GM19193 (cell line): ENCODE data around the gene SCTR.

Experiments used
- POLR2A ChIP-seq: IDR thresholded peaks from 4 replicates; pipeline ENCODE4 v1.6.1; 2011; ENCODE audit not compliant: insufficient read depth, insufficient read length; ENCODE audit errors: extremely low read depth

The SCTR gene

DNA sequence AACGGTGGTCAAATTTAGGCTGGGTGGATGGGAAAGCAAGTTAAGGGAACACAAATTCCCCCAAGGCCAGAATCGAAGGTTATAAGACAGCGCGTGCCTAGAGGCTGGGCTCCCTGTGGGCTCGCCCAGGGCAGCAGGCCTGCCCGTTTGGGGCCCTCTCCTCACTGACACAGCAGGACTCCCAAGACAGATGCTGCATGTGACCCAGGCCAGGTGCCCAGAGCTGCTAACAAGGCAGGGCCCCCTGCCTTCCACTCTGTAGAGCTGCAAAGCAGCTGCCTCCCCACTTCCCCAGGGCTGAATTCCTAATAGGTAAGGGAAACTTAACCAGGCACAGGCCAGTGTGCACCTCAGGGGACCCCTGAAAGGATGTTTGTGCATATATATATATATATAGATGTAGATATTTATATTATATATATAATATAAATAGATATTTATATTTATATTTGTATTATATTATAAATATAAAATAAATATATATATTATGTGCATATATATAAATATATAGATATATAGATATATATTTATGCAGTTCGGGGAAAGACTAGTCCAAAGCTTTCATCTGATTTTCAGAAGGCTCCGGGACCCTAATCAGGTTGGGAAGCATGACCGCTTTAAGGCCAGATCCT, 48.9 kb downstream of the SCTR start:
- no peak for TF ChIP-seq POLR2A

DNA sequence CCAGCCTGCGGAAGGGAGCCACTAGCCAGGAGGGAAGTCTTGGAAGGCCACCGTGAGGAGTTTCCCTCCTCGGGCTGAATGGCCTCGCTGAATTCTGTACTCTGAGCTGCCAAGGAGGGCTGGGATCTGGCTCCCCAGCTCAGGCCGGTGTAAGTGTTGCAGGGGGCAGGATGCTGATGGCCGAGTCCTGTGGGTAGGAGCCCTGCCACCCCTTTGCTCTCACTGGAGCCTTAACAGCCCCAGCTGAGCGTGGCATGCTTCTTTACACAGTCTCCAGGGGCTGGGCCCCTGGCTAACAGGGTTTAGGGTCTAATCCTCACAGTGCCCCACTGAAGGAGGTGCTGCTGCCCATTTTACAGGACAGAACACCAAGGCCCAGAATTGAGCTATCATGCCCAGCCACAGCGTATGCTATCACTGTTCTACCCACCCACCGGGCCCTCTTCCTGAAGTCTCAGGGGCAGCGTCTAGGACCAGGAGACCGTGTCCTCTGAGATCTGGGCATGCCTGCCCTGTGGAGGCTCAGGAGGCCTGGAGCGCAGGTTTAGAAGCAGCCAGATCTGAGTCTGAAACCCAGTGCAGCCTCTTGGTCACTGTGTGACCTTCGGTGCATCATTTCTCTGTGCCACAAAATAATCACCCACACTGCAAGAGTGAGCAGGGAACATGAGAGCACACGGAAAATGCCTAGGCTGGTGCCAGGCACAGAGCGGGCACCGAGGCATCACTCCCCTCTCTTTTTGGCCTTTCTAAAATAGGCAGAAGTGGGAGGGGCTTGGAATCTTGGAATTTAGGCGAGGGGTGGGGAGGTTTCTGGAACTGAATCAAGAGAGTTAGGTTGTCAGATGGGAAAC, 49.7 kb downstream of the SCTR start:
- TF ChIP-seq POLR2A = no peak

GRCh38 chr2:119473621-119474370, 50.5 kb downstream of the SCTR start:
- TF ChIP-seq POLR2A = no peak

DNA sequence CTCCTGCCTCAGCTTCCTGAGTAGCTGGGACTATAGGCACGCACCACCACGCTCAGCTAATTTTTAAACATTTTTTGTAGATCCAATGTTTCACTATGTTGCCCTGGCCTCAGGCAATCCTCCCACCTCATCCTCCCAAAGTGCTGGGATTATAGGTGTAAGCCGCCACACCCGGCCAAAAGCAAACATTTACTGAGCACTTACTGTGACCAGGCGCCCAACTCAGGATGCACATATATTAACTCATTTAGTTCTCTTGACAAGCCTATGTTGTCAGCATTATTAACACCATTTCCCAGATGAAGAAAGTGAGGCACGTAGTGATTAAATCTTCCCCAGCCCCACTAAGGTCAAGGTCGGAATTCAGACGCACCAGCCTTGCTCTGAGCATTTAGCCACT, 51.5 kb downstream of the SCTR start:
- TF ChIP-seq POLR2A = no peak

DNA sequence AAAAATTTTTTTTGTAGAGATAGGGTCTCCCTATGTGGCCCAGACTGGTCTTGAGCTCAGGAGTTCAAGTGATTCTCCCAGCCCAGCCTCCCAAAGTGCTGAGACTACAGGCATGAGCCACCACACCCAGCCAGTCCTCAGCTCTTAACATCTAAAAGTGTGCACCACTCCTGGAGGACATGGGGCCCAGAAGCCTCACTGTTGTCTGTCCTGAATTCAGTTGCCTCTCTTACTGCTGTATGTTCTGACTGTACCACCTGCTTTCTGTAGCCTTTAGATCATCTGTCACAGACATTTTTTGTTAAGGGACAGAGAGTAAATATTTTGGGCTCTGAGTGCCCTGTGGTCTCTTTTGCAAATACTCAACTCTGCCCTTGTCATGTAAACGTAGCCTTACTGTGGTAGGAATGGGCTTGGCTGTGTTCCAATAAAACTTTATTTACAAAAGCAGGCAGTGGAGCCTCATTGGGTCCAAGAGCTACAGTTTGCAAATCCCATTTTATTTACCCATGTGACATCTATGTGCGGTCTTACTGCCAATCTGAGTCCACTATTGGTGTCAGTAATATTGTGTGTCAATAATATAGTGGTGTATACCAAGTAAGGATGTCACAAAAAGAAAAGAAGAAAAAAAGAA, 54.5 kb downstream of the SCTR start:
- no peak for TF ChIP-seq POLR2A

- no peak for TF ChIP-seq POLR2A
Measured at GRCh38 chr2:119469131-119469530, 55.2 kb downstream of the SCTR start.

GRCh38 chr2:119468154-119468955, 55.9 kb downstream of the SCTR start:
- TF ChIP-seq POLR2A = no peak

GRCh38 chr2:119466373-119466772, 57.9 kb downstream of the SCTR start:
- no peak for TF ChIP-seq POLR2A

DNA sequence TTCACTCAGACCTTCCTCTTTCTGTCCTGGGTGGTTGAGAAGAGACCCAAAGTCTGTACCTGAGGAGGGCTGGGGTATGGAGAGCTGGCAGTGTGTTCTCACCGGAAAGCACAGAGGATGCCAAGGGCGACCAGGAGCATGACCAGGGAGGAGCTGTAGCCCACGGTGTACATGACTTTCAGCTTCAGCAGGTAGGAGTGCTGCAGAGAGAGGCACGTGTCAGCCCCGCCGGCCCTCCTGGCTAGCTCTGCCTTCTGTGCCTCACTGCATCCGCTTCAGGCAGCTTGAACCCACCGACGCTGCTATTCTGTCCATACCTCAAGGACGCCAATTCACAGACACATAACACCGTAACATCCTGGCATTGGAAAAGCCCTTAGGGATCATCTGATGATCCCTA, 58.6 kb downstream of the SCTR start:
- TF ChIP-seq POLR2A = no peak

- no peak for TF ChIP-seq POLR2A
Measured at GRCh38 chr2:119464981-119465380, 59.3 kb downstream of the SCTR start.

DNA sequence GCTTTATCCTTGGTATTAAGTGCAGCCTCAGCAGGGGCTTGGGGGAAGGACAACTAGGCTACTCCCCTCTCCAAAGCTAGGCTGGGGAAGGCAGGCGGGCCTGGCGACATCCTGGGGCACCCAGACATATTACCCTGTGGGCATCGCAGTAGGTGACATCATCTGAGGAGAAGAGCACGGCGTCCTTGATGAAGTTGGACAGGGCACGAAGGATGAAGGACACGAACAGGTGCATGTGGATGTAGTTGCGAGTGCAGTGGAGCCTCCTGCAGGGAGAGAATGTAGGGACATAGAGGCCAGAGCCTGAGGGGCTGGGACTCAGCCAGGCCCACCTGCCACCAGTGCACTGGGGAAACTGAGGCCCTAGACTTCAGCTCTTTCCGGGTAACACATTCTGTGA, 60.3 kb downstream of the SCTR start:
- TF ChIP-seq POLR2A = no peak

GRCh38 chr2:119463136-119463535, 61.1 kb downstream of the SCTR start:
- no peak for TF ChIP-seq POLR2A

DNA sequence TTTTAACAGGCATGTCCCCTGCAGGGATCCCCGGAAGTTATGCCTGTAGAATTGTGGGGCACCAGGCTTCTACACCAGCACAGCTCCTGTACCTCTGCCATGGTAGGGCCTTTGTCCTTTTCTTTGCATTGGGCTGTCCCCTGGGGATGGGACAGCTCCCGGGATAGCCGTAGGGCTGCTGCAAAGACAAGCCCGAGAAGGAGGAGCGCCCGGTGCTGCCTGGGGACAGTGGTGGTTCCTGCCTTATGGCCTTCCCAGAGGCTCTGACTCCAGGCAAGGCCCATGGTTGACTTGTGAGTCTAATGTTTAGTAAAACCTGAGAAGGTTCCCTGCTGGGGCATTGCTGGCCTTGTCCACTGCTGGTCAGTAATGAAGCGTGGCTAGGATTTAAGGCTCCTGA, 61.7 kb downstream of the SCTR start:
- TF ChIP-seq POLR2A = no peak

GRCh38 chr2:119461811-119462210, 62.5 kb downstream of the SCTR start:
- no peak for TF ChIP-seq POLR2A

DNA sequence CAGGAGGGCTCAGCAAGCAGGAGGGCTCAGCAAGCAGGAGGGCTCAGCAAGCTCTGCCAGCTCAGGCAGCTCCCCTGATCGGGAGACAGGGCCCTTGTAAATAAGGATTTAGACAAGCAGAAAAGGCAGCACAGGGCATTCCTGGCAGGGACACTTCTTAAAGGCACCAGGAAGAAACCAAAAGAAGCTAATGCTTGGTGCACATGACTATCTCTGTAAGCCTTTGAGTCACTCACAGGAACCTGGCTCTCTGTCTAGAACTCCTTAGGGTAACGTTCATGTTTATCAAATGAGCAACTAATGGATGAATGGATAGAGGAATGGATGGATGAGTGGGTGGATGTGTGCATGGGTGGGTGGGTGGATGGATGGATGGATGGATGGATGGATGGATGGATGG, 64.2 kb downstream of the SCTR start:
- TF ChIP-seq POLR2A = no peak

DNA sequence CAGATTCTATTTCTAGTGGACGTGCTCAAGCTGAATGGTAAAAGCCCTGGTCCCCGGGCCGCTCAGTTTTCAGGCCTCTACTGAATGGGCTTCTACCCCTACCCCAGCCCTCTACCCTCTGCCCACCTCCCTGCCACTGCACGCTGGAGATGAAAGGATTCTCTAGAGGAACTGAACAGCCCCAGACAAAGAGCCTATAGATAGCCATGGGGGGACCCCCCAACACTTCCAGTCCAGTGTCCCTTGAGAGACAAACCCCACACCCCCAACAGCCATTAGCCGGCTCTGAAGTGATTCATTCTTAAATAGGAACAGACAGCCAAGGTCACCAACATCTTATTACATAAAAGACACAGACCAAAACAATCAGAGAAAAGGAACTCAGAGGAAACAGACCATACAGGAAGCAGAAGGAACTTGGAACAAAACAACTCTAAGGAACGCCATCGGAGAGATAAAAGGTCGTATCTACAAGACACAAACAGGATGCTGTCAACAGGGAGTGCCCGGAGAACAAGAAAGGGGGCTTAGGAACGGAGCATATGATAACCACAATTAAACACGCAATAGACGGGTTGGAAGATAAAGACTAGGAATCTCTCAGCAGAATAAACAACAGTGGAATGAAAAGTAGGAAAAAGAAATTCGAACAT, 69.1 kb downstream of the SCTR start:
- TF ChIP-seq POLR2A = no peak
